Testis (tissue), 3 donors: ENCODE measurements around the gene GFRA1. TPM values are rescaled to one million over a fixed set of nuclear protein-coding genes. Genes with fewer than 3 reads are reported as not detected.
A peak's percentile ranks its signal among the peaks of the same experiment; 100 is the strongest.

ENCODE experiments used
- DNase-seq: peaks from one replicate; pipeline ENCODE4 v3.0.0-alpha.2; 2019
- H3K27ac ChIP-seq, 2 donors: fragments of 200-600 bp; sonication (generic); one replicate each; pipeline ENCODE4 v1.5.1; 2019
- H3K27me3 ChIP-seq: fragments of 200-600 bp; sonication (generic); one replicate; pipeline ENCODE4 v1.5.1; 2019
- H3K36me3 ChIP-seq: fragments of 200-600 bp; sonication (generic); one replicate; pipeline ENCODE4 v1.5.1; 2017; ENCODE audit warnings: low read depth; ENCODE audit errors: missing control alignments
- H3K4me1 ChIP-seq: fragments of 200-600 bp; sonication (generic); one replicate; pipeline ENCODE4 v1.5.1; 2019
- H3K4me3 ChIP-seq, 2 donors: fragments of 200-600 bp; sonication (generic); one replicate each; pipeline ENCODE4 v1.5.1; 2017 to 2019
- H3K9me3 ChIP-seq: fragments of 200-600 bp; sonication (generic); one replicate; pipeline ENCODE4 v1.5.1; 2017
- POLR2A ChIP-seq: fragments of 450-650 bp; IDR thresholded peaks from one replicate; pipeline ENCODE4 v1.6.1; 2017; ENCODE audit warnings: antibody characterized with exemption, mild to moderate bottlenecking, moderate library complexity
- WGBS, 2 donors: methylation state at CpG; one replicate each; pipeline ENCODE4 v1.1.5; 2018; 5-methylcytosine and 5-hydroxymethylcytosine counted together
- intact Hi-C: fragments of 100-400 bp; cut with DNase I; formaldehyde crosslinking; loops from one replicate; pipeline ENCODE4 v1.15.1; 2023; ENCODE audit warnings: low total_unique reads
- polyA plus RNA-seq: library from polyadenylated mRNA; stranded (reverse); fragments of 350-450 nt; fragmentation: Illumina TruSeq; extraction: RNeasy Lipid Tissue Mini Kit (QIAGEN cat#74804); gene quantifications from one replicate; pipeline ENCODE4 v1.2.3, GENCODE V29; 2014; ENCODE audit warnings: low read depth, low replicate concordance; ENCODE audit not compliant: insufficient read depth
- total RNA-seq, 2 donors: library from RNA; depleted of rRNA; stranded (reverse); fragments of >200 nt; gene quantifications; one replicate each; pipeline ENCODE4 v1.2.3, GENCODE V29; 2016
- TF ChIP-seq, protein P1 (sequence below), 3 experiments: fragments of 450-650 bp in 2 of 3; fragments of 200-600 bp in 1 of 3; sonication (generic) in 1 of 3; IDR thresholded peaks; one replicate each; pipeline ENCODE4 v1.5.1; 2016 to 2019; ENCODE audit warnings: antibody characterized with exemption in 3 of 3, mild to moderate bottlenecking in 2 of 3, moderate library complexity in 1 of 3

Gene GFRA1
- total and polyA plus RNA-seq, 3 donors from 2014 or later, result 8.6 to 23.8 (median 17.7) TPM

DNA sequence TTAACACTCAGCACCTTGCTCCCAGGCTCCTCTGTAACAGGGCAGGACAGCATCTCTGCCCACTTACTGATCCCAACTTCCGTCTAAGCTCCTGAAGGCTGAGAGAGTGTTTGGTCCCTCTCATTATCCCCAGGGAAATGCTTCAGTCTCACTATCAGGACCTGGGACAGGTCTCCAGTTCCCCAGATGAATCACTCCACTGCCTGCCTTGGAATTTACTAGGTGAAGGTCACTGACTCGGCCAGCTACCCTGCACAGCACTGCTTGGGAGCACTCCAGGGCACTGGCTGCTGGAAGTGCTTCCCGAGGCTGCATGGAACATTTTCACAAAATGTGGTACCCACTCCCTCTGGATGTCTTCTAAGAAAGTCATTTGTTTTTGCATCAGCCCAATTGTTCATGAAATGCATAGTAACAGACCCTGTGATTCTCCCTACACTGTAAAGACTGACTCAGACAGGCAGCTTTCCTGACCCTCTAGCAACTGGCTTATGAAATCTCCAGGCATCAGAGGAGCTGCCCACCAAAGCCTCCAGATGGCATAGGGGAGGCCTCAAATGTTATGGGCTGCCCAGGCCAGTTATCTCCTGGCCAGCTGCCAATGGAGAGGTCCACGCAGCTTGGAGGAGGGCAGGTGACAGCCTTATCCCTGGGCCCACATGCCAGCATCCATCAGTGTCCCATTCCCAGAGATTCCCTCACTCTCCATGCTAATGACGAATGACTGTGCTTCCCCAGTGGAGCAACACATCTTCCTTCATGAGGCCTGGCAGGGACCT is 89.1 kb downstream of the GFRA1 start:
- Histone ChIP-seq H3K36me3 (no peaks in the 10 kb centered on the region), H3K4me1 (no peaks in the 10 kb centered on the region), H3K4me3 (no peak overlapping the region), H3K9me3 (no peaks in the 10 kb centered on the region), H3K27me3 (no peaks in the 10 kb centered on the region), H3K27ac (no peak overlapping the region)
- intact Hi-C loops, result no loop called here
- TF ChIP-seq, protein P1, sequence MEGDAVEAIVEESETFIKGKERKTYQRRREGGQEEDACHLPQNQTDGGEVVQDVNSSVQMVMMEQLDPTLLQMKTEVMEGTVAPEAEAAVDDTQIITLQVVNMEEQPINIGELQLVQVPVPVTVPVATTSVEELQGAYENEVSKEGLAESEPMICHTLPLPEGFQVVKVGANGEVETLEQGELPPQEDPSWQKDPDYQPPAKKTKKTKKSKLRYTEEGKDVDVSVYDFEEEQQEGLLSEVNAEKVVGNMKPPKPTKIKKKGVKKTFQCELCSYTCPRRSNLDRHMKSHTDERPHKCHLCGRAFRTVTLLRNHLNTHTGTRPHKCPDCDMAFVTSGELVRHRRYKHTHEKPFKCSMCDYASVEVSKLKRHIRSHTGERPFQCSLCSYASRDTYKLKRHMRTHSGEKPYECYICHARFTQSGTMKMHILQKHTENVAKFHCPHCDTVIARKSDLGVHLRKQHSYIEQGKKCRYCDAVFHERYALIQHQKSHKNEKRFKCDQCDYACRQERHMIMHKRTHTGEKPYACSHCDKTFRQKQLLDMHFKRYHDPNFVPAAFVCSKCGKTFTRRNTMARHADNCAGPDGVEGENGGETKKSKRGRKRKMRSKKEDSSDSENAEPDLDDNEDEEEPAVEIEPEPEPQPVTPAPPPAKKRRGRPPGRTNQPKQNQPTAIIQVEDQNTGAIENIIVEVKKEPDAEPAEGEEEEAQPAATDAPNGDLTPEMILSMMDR (IDR thresholded peaks at IDR 0.05), result no peak
- TF ChIP-seq POLR2A, result no peak
- WGBS, 2 donors, result 39 to 43% methylated on average over 4 to 5 of the region's 5 CpGs
- DNase-seq, result peak; percentile 21

DNA sequence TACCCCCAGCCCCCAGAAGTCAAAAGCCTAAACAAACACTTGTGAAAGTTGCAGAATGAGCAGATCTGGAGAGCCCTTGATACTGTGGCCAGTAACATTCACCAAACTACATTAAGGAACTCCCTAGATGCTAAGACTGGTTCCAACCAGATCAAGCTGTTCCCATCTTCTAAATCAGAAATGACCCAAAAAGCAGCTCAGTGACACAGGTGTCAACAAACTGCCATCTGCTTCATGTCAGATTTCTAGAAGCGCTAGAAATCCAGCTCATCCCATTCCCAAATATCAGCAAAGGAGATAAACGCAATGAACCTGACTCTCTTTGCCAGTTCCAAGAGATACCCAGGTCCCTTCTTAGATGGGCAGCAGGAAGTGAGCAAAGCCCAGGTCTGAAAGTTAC is 90.6 kb downstream of the GFRA1 start:
- Histone ChIP-seq H3K36me3 (no peaks in the 10 kb centered on the region), H3K4me1 (no peaks in the 10 kb centered on the region), H3K9me3 (no peaks in the 10 kb centered on the region), H3K27ac (no peak overlapping the region), H3K4me3 (no peak overlapping the region), H3K27me3 (no peaks in the 10 kb centered on the region)
- intact Hi-C loops, result no loop called here
- DNase-seq, result no peak
- WGBS, 2 donors, result 87 to 95% methylated on average over 2 of the region's 2 CpGs
- TF ChIP-seq POLR2A, result no peak
- TF ChIP-seq, protein P1 (IDR thresholded peaks at IDR 0.05), result no peak

DNA sequence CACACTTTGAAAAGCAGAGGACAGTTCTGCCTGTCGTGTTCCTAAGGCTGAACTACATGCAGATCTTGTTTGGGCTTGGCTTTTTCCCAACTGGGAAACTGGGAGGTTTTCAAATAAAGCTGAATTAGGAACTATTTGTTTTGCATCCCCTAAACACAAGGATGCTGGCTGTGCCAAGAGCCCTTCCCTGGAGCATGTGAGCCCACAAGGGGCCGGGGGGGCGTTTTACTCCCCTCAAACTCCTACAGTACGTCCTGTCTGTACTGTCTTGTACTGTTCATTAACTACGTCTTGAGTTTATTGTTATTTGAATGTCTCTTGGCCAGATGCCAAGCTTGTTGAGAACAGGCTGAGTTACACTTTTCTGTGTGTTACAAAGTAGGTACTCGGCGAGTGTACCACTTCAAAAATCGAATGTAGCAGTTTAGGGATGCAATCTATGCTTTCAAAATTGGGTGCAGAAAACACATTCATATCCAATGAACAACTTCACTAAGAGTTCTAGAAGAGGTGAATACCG is 94.9 kb downstream of the GFRA1 start:
- no peaks in the 10 kb centered on the region for H3K9me3 ChIP-seq
- DNase-seq, result no peak
- no peaks in the 10 kb centered on the region for H3K27me3 ChIP-seq
- TF ChIP-seq, protein P1 (IDR thresholded peaks at IDR 0.05), result no peak
- TF ChIP-seq POLR2A, result no peak
- H3K27ac ChIP-seq, result no peak overlapping the region
- H3K4me3 ChIP-seq, result no peak overlapping the region
- H3K36me3 ChIP-seq, result no peaks in the 10 kb centered on the region
- intact Hi-C loops, result no loop called here
- WGBS, 2 donors, result 33 to 45% methylated on average over 9 of the region's 9 CpGs
- no peaks in the 10 kb centered on the region for H3K4me1 ChIP-seq

DNA sequence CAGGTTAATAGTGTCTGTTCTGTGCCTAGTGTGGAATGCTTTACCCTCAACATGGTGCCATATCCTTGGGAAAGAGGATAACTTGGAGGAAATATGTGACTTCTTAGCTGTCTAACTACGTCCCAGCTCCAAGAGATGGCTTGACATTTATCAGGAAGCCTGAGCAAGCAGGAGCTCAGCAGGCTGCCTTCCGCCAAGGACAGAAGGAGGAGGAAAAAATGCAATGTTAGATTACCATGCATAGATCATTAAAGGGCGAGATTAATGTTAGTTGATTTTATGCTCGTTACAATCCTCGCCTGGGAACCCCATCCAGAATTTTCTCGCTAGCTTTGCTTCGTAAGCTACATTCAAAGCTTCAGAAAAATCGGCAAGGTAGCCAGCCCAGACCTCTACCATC is 97.8 kb downstream of the GFRA1 start:
- DNase-seq, result no peak
- Histone ChIP-seq H3K4me3 (no peak overlapping the region), H3K27me3 (no peaks in the 10 kb centered on the region), H3K36me3 (no peaks in the 10 kb centered on the region), H3K4me1 (no peaks in the 10 kb centered on the region), H3K27ac (no peak overlapping the region), H3K9me3 (no peaks in the 10 kb centered on the region)
- WGBS, 2 donors, result 79 to 86% methylated on average over 8 of the region's 8 CpGs
- TF ChIP-seq POLR2A, result no peak
- TF ChIP-seq, protein P1 (IDR thresholded peaks at IDR 0.05), result no peak
- intact Hi-C loops, result no loop called here

DNA sequence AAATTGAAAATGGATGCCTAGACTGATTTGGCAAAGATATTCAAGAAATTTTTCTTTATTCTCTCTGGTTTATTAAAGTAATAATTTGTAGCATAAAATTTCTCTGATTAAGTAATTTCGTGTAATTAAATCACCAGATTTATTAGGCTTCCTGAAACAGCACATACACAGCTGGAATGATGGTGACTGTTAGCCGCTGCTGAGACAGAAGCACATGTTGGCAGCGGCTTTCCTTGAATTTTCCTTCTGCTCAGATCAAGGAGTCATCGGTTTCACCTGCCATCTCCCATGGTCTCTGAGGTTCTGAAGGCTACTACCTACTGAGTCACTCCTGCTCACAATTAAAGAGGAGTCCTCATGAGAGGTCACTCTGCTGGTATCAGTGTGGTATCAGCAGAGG is 101.5 kb downstream of the GFRA1 start:
- no peaks in the 10 kb centered on the region for H3K4me1 ChIP-seq
- no peaks in the 10 kb centered on the region for H3K9me3 ChIP-seq
- no peaks in the 10 kb centered on the region for H3K27me3 ChIP-seq
- H3K36me3 ChIP-seq, result no peaks in the 10 kb centered on the region
- WGBS, 2 donors, result 89 to 94% methylated on average over 4 of the region's 4 CpGs
- TF ChIP-seq, protein P1 (IDR thresholded peaks at IDR 0.05), result no peak
- TF ChIP-seq POLR2A, result no peak
- no peak for DNase-seq
- H3K4me3 ChIP-seq, result no peak overlapping the region
- H3K27ac ChIP-seq, result no peak overlapping the region
- intact Hi-C loops, result no loop called here
